Adrenal gland (tissue), 5 donors: ENCODE data around the gene ITGA2.

Experiments
- CTCF ChIP-seq, 6 experiments: fragments of 450-650 bp in 4 of 6; fragments of 200-600 bp in 2 of 6; sonication (generic) in 1 of 6; IDR thresholded peaks; 1 replicate in 5 of 6; 2 replicates in 1 of 6; pipeline versions ENCODE4 v1.5.1 to v1.8.0; 2016 to 2021; ENCODE audit warnings: antibody characterized with exemption in 6 of 6, mild to moderate bottlenecking in 2 of 6, moderate library complexity in 1 of 6
- POLR2A ChIP-seq, 2 donors: fragments of 450-650 bp; IDR thresholded peaks; one replicate each; pipeline ENCODE4 v1.6.1; 2017; ENCODE audit warnings: antibody characterized with exemption in 2 of 2, mild to moderate bottlenecking in 2 of 2, moderate library complexity in 1 of 2
- donor health status: DM: no; HTN: no; CAD: no.

GRCh38 chr5:53128481-53128880 is 139.3 kb downstream of the ITGA2 start:
- TF ChIP-seq CTCF (IDR thresholded peaks at IDR 0.05) (no peak), POLR2A (IDR thresholded peaks at IDR 0.05) (no peak)
